Liver (tissue), 3 donors: Measurements from ENCODE around the gene CACNA1B.

Experiments used
- CTCF ChIP-seq: fragments of 150-350 bp; IDR thresholded peaks from 2 replicates; pipeline ENCODE4 v1.5.1; 2017; ENCODE audit warnings: improper control_type of control experiment, low read depth, low read length; ENCODE audit not compliant: missing input control
- FOXA1 ChIP-seq: IDR thresholded peaks from 2 replicates; pipeline ENCODE4 v1.6.1; 2016; ENCODE audit warnings: antibody characterized with exemption
- GABPA ChIP-seq, 2 donors: IDR thresholded peaks in 1 of 2; conservative IDR thresholded peaks in 1 of 2; 2 replicates each; pipeline ENCODE4 v1.6.1; 2016; ENCODE audit warnings: antibody characterized with exemption in 2 of 2, mild to moderate bottlenecking in 1 of 2, moderate library complexity in 1 of 2
- HNF4A ChIP-seq, 2 donors: conservative IDR thresholded peaks; 2 replicates each; pipeline ENCODE4 v1.6.1; 2016; ENCODE audit warnings: antibody characterized with exemption in 2 of 2, mild to moderate bottlenecking in 2 of 2
- HNF4G ChIP-seq: IDR thresholded peaks from 2 replicates; pipeline ENCODE4 v1.6.1; 2016; ENCODE audit warnings: antibody characterized with exemption
- JUND ChIP-seq, 2 donors: IDR thresholded peaks; 2 replicates each; pipeline ENCODE4 v1.6.1; 2016; ENCODE audit warnings: antibody characterized with exemption in 2 of 2
- MAX ChIP-seq: IDR thresholded peaks from 2 replicates; pipeline ENCODE4 v1.6.1; 2016; ENCODE audit warnings: antibody characterized with exemption
- RAD21 ChIP-seq, 2 donors: IDR thresholded peaks; 2 replicates each; pipeline ENCODE4 v1.6.1; 2016; ENCODE audit warnings: antibody characterized with exemption in 2 of 2, mild to moderate bottlenecking in 2 of 2
- REST ChIP-seq: IDR thresholded peaks from 2 replicates; pipeline ENCODE4 v1.6.1; 2016; ENCODE audit warnings: antibody characterized with exemption, mild to moderate bottlenecking
- SP1 ChIP-seq: IDR thresholded peaks from 2 replicates; pipeline ENCODE4 v1.6.1; 2018; ENCODE audit warnings: antibody characterized with exemption, mild to moderate bottlenecking
- TAF1 ChIP-seq: conservative IDR thresholded peaks from 2 replicates; pipeline ENCODE4 v1.6.1; 2016; ENCODE audit warnings: antibody characterized with exemption, mild to moderate bottlenecking
- YY1 ChIP-seq: IDR thresholded peaks from 2 replicates; pipeline ENCODE4 v1.6.1; 2016; ENCODE audit warnings: antibody characterized with exemption, mild to moderate bottlenecking
- ZBTB33 ChIP-seq: IDR thresholded peaks from 2 replicates; pipeline ENCODE4 v1.6.1; 2016; ENCODE audit warnings: antibody characterized with exemption
- donor health status: healthy.
- donor health status: healthy.

GRCh38 chr9:138072897-138073296 lies 195.3 kb downstream of the CACNA1B start:
- TF ChIP-seq CTCF (no peak), MAX (no peak), GABPA (IDR thresholded peaks at IDR 0.05 in 1 of 2, conservative IDR thresholded peaks at IDR 0.05 in 1 of 2) (no peak), FOXA1 (no peak), SP1 (no peak), RAD21 (IDR thresholded peaks at IDR 0.05) (no peak), JUND (IDR thresholded peaks at IDR 0.05) (no peak), ZBTB33 (no peak), YY1 (no peak), TAF1 (no peak), REST (no peak), HNF4G (no peak), HNF4A (conservative IDR thresholded peaks at IDR 0.05) (no peak)
